Tibial nerve (tissue), 4 donors: ENCODE data around the gene SPEN. TPM values are rescaled to one million over a fixed set of nuclear protein-coding genes. Genes with fewer than 3 reads are reported as not detected.
"Not testable (repeated sequence)": the region's sequence is repeated elsewhere in the genome, so short reads cannot be mapped to it uniquely, and the experiment has no call there.

Experiments
- DNase-seq, 2 donors: peaks; one replicate each; pipeline ENCODE4 v3.0.0-alpha.2; 2019; ENCODE audit warnings: low spot score in 2 of 2
- H3K27ac ChIP-seq, 4 donors: fragments of 200-600 bp; sonication (generic) in 3 of 4; one replicate each; pipeline ENCODE4 v1.5.1; 2017 to 2019; ENCODE audit warnings: mild to moderate bottlenecking in 1 of 4
- H3K27me3 ChIP-seq, 2 donors: fragments of 200-600 bp; sonication (generic) in 1 of 2; one replicate each; pipeline versions ENCODE4 v1.5.1 to v1.6.0; 2017 to 2019
- H3K36me3 ChIP-seq, 3 donors: fragments of 200-600 bp; sonication (generic); one replicate each; pipeline ENCODE4 v1.5.1; 2018 to 2019
- H3K4me1 ChIP-seq, 4 donors: fragments of 200-600 bp; sonication (generic) in 3 of 4; one replicate each; pipeline ENCODE4 v1.5.1; 2017 to 2019
- H3K4me3 ChIP-seq, 4 donors: fragments of 200-600 bp; sonication (generic) in 3 of 4; one replicate each; pipeline ENCODE4 v1.5.1; 2017 to 2019; ENCODE audit warnings: mild to moderate bottlenecking in 1 of 4, moderate library complexity in 1 of 4
- H3K9me3 ChIP-seq, 4 donors: fragments of 200-600 bp; sonication (generic) in 3 of 4; one replicate each; pipeline ENCODE4 v1.5.1; 2017 to 2019
- EP300 ChIP-seq, 2 donors: sonication (generic); formaldehyde crosslinking; IDR thresholded peaks; one replicate each; pipeline ENCODE4 v1.6.1; 2017; ENCODE audit warnings: antibody characterized with exemption in 2 of 2, mild to moderate bottlenecking in 1 of 2
- POLR2A ChIP-seq, 2 donors: fragments of 450-650 bp; IDR thresholded peaks; one replicate each; pipeline ENCODE4 v1.6.1; 2017; ENCODE audit warnings: antibody characterized with exemption in 2 of 2, mild to moderate bottlenecking in 2 of 2, moderate library complexity in 2 of 2
- WGBS, 2 donors: methylation state at CpG; one replicate each; pipeline ENCODE4 v1.1.5; 2018; 5-methylcytosine and 5-hydroxymethylcytosine counted together
- total RNA-seq, 4 donors: library from RNA; depleted of rRNA; stranded (reverse); fragments of >200 nt; gene quantifications; one replicate each; pipeline ENCODE4 v1.1.0, GENCODE V29; 2016
- TF ChIP-seq, protein P1 (sequence below), 5 experiments: fragments of 200-600 bp in 3 of 5; fragments of 450-650 bp in 2 of 5; sonication (generic) in 3 of 5; IDR thresholded peaks; one replicate each; pipeline ENCODE4 v1.5.1; 2016 to 2019; ENCODE audit warnings: antibody characterized with exemption in 5 of 5, mild to moderate bottlenecking in 3 of 5, moderate library complexity in 2 of 5

SPEN gene
- total RNA-seq, 4 donors from 2014 or later = 67.9 to 87.0 (median 77.8) TPM

DNA sequence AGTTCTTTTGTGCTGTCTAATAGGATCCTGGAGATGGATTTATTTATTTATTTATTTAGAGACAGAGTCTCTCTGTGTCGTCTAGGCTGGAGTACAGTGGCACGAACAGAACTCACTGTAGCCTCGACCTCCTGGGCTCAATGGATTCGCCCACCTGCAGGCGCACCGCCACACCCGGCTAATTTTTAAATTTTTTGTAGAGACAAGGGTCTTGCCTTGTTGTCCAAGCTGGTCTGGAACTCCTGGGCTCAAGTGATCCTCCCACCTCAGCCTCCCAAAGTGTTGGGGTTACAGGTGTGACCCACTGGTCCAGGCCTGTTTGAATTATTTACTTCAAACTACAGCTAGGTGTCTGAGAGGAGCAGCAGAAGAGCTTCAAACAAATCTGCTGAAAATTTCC, 9.6 kb upstream of the SPEN start:
- H3K27ac ChIP-seq = peak overlapping the region in 2 of 4 donors; percentile 99 to 100
- H3K9me3 ChIP-seq = no peaks in the 10 kb centered on the region
- TF ChIP-seq EP300 (IDR thresholded peaks at IDR 0.05) = no peak
- TF ChIP-seq POLR2A (IDR thresholded peaks at IDR 0.05) = no peak
- TF ChIP-seq, protein P1, sequence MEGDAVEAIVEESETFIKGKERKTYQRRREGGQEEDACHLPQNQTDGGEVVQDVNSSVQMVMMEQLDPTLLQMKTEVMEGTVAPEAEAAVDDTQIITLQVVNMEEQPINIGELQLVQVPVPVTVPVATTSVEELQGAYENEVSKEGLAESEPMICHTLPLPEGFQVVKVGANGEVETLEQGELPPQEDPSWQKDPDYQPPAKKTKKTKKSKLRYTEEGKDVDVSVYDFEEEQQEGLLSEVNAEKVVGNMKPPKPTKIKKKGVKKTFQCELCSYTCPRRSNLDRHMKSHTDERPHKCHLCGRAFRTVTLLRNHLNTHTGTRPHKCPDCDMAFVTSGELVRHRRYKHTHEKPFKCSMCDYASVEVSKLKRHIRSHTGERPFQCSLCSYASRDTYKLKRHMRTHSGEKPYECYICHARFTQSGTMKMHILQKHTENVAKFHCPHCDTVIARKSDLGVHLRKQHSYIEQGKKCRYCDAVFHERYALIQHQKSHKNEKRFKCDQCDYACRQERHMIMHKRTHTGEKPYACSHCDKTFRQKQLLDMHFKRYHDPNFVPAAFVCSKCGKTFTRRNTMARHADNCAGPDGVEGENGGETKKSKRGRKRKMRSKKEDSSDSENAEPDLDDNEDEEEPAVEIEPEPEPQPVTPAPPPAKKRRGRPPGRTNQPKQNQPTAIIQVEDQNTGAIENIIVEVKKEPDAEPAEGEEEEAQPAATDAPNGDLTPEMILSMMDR (IDR thresholded peaks at IDR 0.05) = no peak
- H3K36me3 ChIP-seq = no peaks in the 10 kb centered on the region
- peaks cover 0 to 21% (median 4%) of the 10 kb centered on the region in 4 donors for H3K4me1 ChIP-seq
- H3K27me3 ChIP-seq = no peaks in the 10 kb centered on the region
- DNase-seq = no peak
- WGBS, 2 donors = 53 to 55% methylated on average over 7 of the region's 7 CpGs
- H3K4me3 ChIP-seq = no peak overlapping the region

- H3K36me3 ChIP-seq = no peaks in the 10 kb centered on the region
- DNase-seq = no peak
- WGBS, 2 donors = 86 to 88% methylated on average over 4 of the region's 4 CpGs
- TF ChIP-seq EP300 (IDR thresholded peaks at IDR 0.05) (no peak), POLR2A (IDR thresholded peaks at IDR 0.05) (no peak)
- TF ChIP-seq, protein P1 (IDR thresholded peaks at IDR 0.05) = no peak
- no peaks in the 10 kb centered on the region for H3K27me3 ChIP-seq
- H3K4me1 ChIP-seq = peaks cover 0 to 21% (median 5%) of the 10 kb centered on the region in 4 donors
- no peaks in the 10 kb centered on the region for H3K9me3 ChIP-seq
- H3K4me3 ChIP-seq = no peak overlapping the region
- no peak overlapping the region for H3K27ac ChIP-seq
Observed at GRCh38 chr1:15838721-15839120, 8.8 kb upstream of the SPEN start.

GRCh38 chr1:15843826-15844572, 3.5 kb upstream of the SPEN start:
- Histone ChIP-seq H3K9me3 (no peaks in the 10 kb centered on the region), H3K27ac (peak overlapping the region in 2 of 4 donors; percentile 29 to 39), H3K27me3 (no peaks in the 10 kb centered on the region), H3K36me3 (no peaks in the 10 kb centered on the region), H3K4me1 (peaks cover 0 to 34% (median 17%) of the 10 kb centered on the region in 4 donors), H3K4me3 (no peak overlapping the region)
- no peak for DNase-seq
- WGBS, 2 donors = 33 to 47% methylated on average over 3 of the region's 3 CpGs
- TF ChIP-seq EP300 (IDR thresholded peaks at IDR 0.05) (no peak), POLR2A (IDR thresholded peaks at IDR 0.05) (no peak)
- TF ChIP-seq, protein P1 (IDR thresholded peaks at IDR 0.05) = no peak

DNA sequence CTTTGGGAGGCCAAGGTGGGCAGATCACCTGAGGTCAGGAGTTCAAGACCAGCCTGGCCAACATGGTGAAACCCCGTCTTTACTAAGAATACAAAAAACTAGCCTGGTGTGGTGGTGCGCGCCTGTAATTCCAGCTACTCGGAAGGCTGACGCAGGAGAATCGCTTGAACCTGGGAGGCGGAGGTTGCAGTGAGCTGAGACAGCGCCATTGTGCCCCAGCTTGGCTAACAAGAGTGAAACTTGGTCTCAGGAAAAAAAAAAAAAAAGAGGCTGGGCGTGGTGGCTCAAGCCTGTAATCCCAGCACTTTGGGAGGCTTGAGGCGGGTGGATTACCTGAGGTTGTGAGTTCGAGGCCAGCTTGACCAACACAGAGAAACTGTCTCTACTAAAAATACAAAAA, 1.5 kb upstream of the SPEN start:
- H3K4me1 ChIP-seq = peaks cover 0 to 48% (median 27%) of the 10 kb centered on the region in 4 donors

GRCh38 chr1:15847893-15848142, 311 bp downstream of the SPEN start:
- Histone ChIP-seq H3K27me3 (no peaks in the 10 kb centered on the region), H3K4me3 (peak overlapping the region; percentile 62 to 99 (median 77)), H3K9me3 (no peaks in the 10 kb centered on the region), H3K27ac (peak overlapping the region; percentile 94 to 99 (median 98)), H3K36me3 (no peaks in the 10 kb centered on the region), H3K4me1 (peaks cover 0 to 66% (median 40%) of the 10 kb centered on the region in 4 donors)
- no peak for DNase-seq
- no peak for TF ChIP-seq EP300 (IDR thresholded peaks at IDR 0.05)
- TF ChIP-seq, protein P1 (IDR thresholded peaks at IDR 0.05) = no peak
- TF ChIP-seq POLR2A (IDR thresholded peaks at IDR 0.05) = no peak
- WGBS, 2 donors = 0 to 1% methylated on average over 9 to 34 of the region's 34 CpGs

More for the DNA sequence above, 1.5 kb upstream of the SPEN start:
- peak overlapping the region in 1 of 4 donors; percentile 99 for H3K4me3 ChIP-seq
- not testable (repeated sequence) for DNase-seq, H3K27ac ChIP-seq, H3K9me3 ChIP-seq, H3K27me3 ChIP-seq, H3K36me3 ChIP-seq
- WGBS, 2 donors = 93 to 96% methylated on average over 11 of the region's 11 CpGs
